ENCODE results near the gene IRF8. TPM values are rescaled to one million over a fixed set of nuclear protein-coding genes. Genes with fewer than 3 reads are reported as not detected.

The IRF8 gene
- 0.21 TPM for polyA plus RNA-seq (2013, experiment 1 of 2)
- polyA plus RNA-seq (2013, experiment 2 of 2), result 0.08 TPM

DNA sequence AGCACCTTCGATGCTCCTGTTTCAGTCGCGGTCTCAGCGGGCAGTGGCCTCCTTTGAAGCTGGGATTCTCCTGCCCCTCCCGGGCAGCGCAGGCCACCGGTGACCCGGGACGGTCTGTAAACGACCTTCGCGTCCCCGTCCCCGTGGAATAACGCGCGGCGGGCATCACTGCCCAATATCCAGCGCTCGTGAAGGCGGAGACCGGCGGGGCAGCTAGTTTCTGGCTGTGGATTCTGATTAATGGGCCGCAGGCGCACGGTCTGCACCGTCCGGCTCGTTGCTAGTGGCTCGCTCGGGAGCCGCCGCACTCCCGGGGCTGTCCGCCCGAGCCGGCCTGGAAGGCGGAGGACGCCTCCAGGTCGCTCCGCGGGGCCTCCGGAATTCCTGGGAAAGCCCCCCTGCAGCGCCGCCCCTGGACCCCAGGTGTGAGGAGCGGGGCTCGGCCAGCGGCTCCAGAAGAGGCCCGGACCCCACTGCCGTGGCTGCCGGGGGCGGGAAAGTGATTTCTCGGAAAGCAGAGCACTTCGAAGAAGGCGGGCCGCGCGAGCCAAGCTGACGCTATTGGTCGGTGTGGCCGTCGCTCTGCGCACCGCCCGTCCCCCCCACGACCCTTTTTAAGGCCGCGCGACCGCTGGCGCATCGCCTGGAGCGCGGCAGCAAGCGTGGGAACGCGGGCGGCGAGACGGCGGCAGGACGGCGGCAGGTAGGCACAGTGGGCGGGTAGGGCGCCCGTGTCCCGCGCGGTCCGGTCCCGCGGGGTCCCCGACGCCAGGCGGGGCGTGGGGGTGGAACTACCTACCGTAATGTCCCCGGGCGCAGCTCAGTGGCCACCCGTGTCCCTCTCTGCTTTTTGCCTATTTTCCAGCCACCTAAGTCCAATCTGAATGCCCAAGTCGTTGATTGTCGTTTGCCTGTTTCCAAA is at the start of gene IRF8:
IRF8 (plus strand) TSS at position 642 of the 922 bp plus-strand sequence. CDS start 3,854 bp downstream, outside the sequence.
- Histone ChIP-seq H3K14ac (ENCODE audit: low read length in 2 of 2) (peak within 1 kb of the TSS in 1 of 2 experiments; percentile 86), H2BK5ac (ENCODE audit: low read depth, low read length, poor library complexity, severe bottlenecking) (no peak within 1 kb of the TSS), H3K36me3 (ENCODE audit: control insufficient read depth in 1 of 2, insufficient read depth in 2 of 2, low read depth in 1 of 2, low read length in 2 of 2) (peaks cover 0 to 2% of the 10 kb centered on the region in 2 experiments), H2BK12ac (ENCODE audit: low read length in 2 of 2) (peak within 1 kb of the TSS; percentile 46 to 91), H4K8ac (ENCODE audit: low read length) (peak within 1 kb of the TSS; percentile 57), H3K79me1 (replicated peaks; ENCODE audit: low read length, poor library complexity, severe bottlenecking) (no peaks in the 10 kb centered on the region), H3K23ac (ENCODE audit: low read length in 2 of 2) (peak within 1 kb of the TSS in 1 of 2 experiments; percentile 85), H3K9ac (ENCODE audit: low read length) (no peak within 1 kb of the TSS), H2BK120ac (ENCODE audit: low read depth, low read length) (no peak within 1 kb of the TSS), H3K27me3 (ENCODE audit: control insufficient read depth in 1 of 2, insufficient read depth in 1 of 2, low read length in 2 of 2) (peaks cover 75 to 98% of the 10 kb centered on the region in 2 experiments), H3K18ac (ENCODE audit: low read depth in 1 of 2, low read length in 2 of 2) (peak within 1 kb of the TSS in 1 of 2 experiments; percentile 85), H4K91ac (ENCODE audit: low read length) (peak within 1 kb of the TSS; percentile 30), H3K4me3 (ENCODE audit: insufficient read depth in 1 of 2, low read depth in 1 of 2, low read length in 2 of 2) (peak within 1 kb of the TSS; percentile 28 to 57), H3K9me3 (ENCODE audit: control insufficient read depth, low read length) (no peaks in the 10 kb centered on the region), H3K4me1 (ENCODE audit: control insufficient read depth, insufficient read depth, low read depth, low read length) (peaks cover 9% of the 10 kb centered on the region), H3K4ac (ENCODE audit: low read depth in 1 of 2, low read length in 2 of 2) (no peak within 1 kb of the TSS), H2AK5ac (ENCODE audit: low read length, severe bottlenecking) (no peak within 1 kb of the TSS), H2AFZ (ENCODE audit: low read depth, low read length) (peak within 1 kb of the TSS; percentile 42), H3K27ac (ENCODE audit: low read length, poor library complexity, severe bottlenecking) (no peak within 1 kb of the TSS), H2BK15ac (ENCODE audit: low read depth, poor library complexity, severe bottlenecking) (peak within 1 kb of the TSS; percentile 94), H3K4me2 (ENCODE audit: low read length, poor library complexity, severe bottlenecking) (peak within 1 kb of the TSS; percentile 84)
- peak; percentile 71 for DNase-seq
- WGBS, result 2% methylated on average over 93 of the region's 102 CpGs

GRCh38 chr16:85849388-85849787 is 49.6 kb upstream of the IRF8 start:
- Histone ChIP-seq H3K27ac (ENCODE audit: low read length, poor library complexity, severe bottlenecking) (no peak overlapping the region), H2AK5ac (ENCODE audit: low read length, severe bottlenecking) (no peak overlapping the region), H3K14ac (ENCODE audit: low read length in 2 of 2) (no peak overlapping the region), H3K9ac (ENCODE audit: low read length) (no peak overlapping the region), H3K79me1 (replicated peaks; ENCODE audit: low read length, poor library complexity, severe bottlenecking) (no peaks in the 10 kb centered on the region), H4K91ac (ENCODE audit: low read length) (no peak overlapping the region), H3K9me3 (ENCODE audit: control insufficient read depth, low read length) (no peaks in the 10 kb centered on the region), H3K36me3 (ENCODE audit: control insufficient read depth in 1 of 2, insufficient read depth in 2 of 2, low read depth in 1 of 2, low read length in 2 of 2) (no peaks in the 10 kb centered on the region), H3K4me1 (ENCODE audit: control insufficient read depth, insufficient read depth, low read depth, low read length) (no peaks in the 10 kb centered on the region), H3K4ac (ENCODE audit: low read depth in 1 of 2, low read length in 2 of 2) (no peak overlapping the region), H3K4me3 (ENCODE audit: insufficient read depth in 1 of 2, low read depth in 1 of 2, low read length in 2 of 2) (no peak overlapping the region), H3K23ac (ENCODE audit: low read length in 2 of 2) (no peak overlapping the region), H3K18ac (ENCODE audit: low read depth in 1 of 2, low read length in 2 of 2) (no peak overlapping the region), H2AFZ (ENCODE audit: low read depth, low read length) (no peak overlapping the region), H2BK15ac (ENCODE audit: low read depth, poor library complexity, severe bottlenecking) (no peak overlapping the region), H2BK12ac (ENCODE audit: low read length in 2 of 2) (no peak overlapping the region), H2BK120ac (ENCODE audit: low read depth, low read length) (no peak overlapping the region), H3K4me2 (ENCODE audit: low read length, poor library complexity, severe bottlenecking) (no peak overlapping the region), H4K8ac (ENCODE audit: low read length) (no peak overlapping the region), H2BK5ac (ENCODE audit: low read depth, low read length, poor library complexity, severe bottlenecking) (no peak overlapping the region), H3K27me3 (ENCODE audit: control insufficient read depth in 1 of 2, insufficient read depth in 1 of 2, low read length in 2 of 2) (peaks cover under 1 to 68% of the 10 kb centered on the region in 2 experiments)
- DNase-seq, result no peak
- WGBS, result 87% methylated on average over 8 of the region's 8 CpGs

DNA sequence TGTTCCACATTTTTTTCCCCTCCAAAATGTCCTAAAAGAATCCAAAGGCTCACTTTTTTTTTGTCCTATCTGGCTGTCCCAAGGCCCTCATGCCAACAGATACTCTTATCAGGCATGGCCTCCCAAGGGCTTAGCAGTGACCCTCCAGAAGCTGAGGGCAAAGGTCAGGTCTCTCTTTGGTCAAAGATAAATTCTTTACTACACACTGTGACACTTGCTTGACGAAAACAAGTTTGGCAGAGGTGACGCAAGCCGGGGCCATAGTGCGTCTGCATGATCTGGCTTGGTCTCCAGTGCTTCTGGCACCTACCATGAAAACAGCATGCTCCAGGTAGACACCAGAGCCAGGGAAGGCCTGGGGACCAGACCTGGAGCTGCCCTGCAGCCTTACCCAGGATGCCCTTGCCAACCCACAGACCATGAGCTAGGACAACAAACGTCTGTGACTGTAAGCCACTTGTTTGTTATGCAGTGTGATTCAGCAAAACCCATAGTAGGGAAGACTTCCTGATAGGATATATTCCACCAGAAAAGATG is 48.5 kb upstream of the IRF8 start:
- Histone ChIP-seq H2AK5ac (ENCODE audit: low read length, severe bottlenecking) (no peak overlapping the region), H2BK5ac (ENCODE audit: low read depth, low read length, poor library complexity, severe bottlenecking) (no peak overlapping the region), H3K4me2 (ENCODE audit: low read length, poor library complexity, severe bottlenecking) (no peak overlapping the region), H3K4me3 (ENCODE audit: insufficient read depth in 1 of 2, low read depth in 1 of 2, low read length in 2 of 2) (no peak overlapping the region), H2AFZ (ENCODE audit: low read depth, low read length) (no peak overlapping the region), H4K8ac (ENCODE audit: low read length) (no peak overlapping the region), H3K23ac (ENCODE audit: low read length in 2 of 2) (no peak overlapping the region), H3K79me1 (replicated peaks; ENCODE audit: low read length, poor library complexity, severe bottlenecking) (no peaks in the 10 kb centered on the region), H3K27me3 (ENCODE audit: control insufficient read depth in 1 of 2, insufficient read depth in 1 of 2, low read length in 2 of 2) (peaks cover 3 to 66% of the 10 kb centered on the region in 2 experiments), H3K36me3 (ENCODE audit: control insufficient read depth in 1 of 2, insufficient read depth in 2 of 2, low read depth in 1 of 2, low read length in 2 of 2) (no peaks in the 10 kb centered on the region), H3K9me3 (ENCODE audit: control insufficient read depth, low read length) (peaks cover 4% of the 10 kb centered on the region), H3K9ac (ENCODE audit: low read length) (no peak overlapping the region), H3K14ac (ENCODE audit: low read length in 2 of 2) (no peak overlapping the region), H2BK120ac (ENCODE audit: low read depth, low read length) (no peak overlapping the region), H3K27ac (ENCODE audit: low read length, poor library complexity, severe bottlenecking) (no peak overlapping the region), H3K4ac (ENCODE audit: low read depth in 1 of 2, low read length in 2 of 2) (no peak overlapping the region), H2BK15ac (ENCODE audit: low read depth, poor library complexity, severe bottlenecking) (peak overlapping the region; percentile 40), H3K4me1 (ENCODE audit: control insufficient read depth, insufficient read depth, low read depth, low read length) (no peaks in the 10 kb centered on the region), H4K91ac (ENCODE audit: low read length) (no peak overlapping the region), H3K18ac (ENCODE audit: low read depth in 1 of 2, low read length in 2 of 2) (no peak overlapping the region), H2BK12ac (ENCODE audit: low read length in 2 of 2) (no peak overlapping the region)
- 55% methylated on average over 5 of the region's 5 CpGs for WGBS
- no peak for DNase-seq
